OCI-LY7 (cell line): ENCODE results near the gene FBXO44.

Experiments
- CTCF ChIP-seq: fragments of 200-600 bp; sonication (generic); conservative IDR thresholded peaks from 2 replicates; pipeline ENCODE4 v1.5.1; 2014; ENCODE audit warnings: mild to moderate bottlenecking, antibody characterized with exemption, low read length, moderate library complexity, mixed read lengths
- EZH2phosphoT487 ChIP-seq: fragments of 200-600 bp; sonication (generic); IDR thresholded peaks from 2 replicates; pipeline ENCODE4 v1.6.1; 2018; ENCODE audit warnings: low read depth, borderline replicate concordance, mild to moderate bottlenecking, mixed run types, antibody characterized with exemption, low read length, moderate library complexity, mixed read lengths

GRCh38 chr1:11620405-11620804, 34.3 kb upstream of the FBXO44 start:
- TF ChIP-seq CTCF, result no peak
- no peak for TF ChIP-seq EZH2phosphoT487
